Jurkat, Clone E6-1 (cell line): ENCODE measurements around the gene WDCP. TPM values are rescaled to one million over a fixed set of nuclear protein-coding genes. Genes with fewer than 3 reads are reported as not detected.
"Not testable (repeated sequence)": the region's sequence is repeated elsewhere in the genome, so short reads cannot be mapped to it uniquely, and the experiment has no call there.

Experiments
- DNase-seq: peaks from one replicate; pipeline ENCODE4 v3.0.0-alpha.2; 2011; ENCODE audit warnings: low read depth, low spot score
- H3K4me3 ChIP-seq: 2 replicates; pipeline ENCODE4 v1.5.1; 2011; ENCODE audit warnings: mild to moderate bottlenecking, low read length, control low read depth, moderate library complexity
- polyA plus RNA-seq: library from polyadenylated mRNA; unstranded; fragments of >200 nt; gene quantifications from one replicate; pipeline ENCODE4 v1.2.1, GENCODE V29; 2012; ENCODE audit warnings: missing spikeins; ENCODE audit not compliant: insufficient read length, insufficient read depth

Gene WDCP
- polyA plus RNA-seq, result 13.6 TPM

- peak within 1 kb of the TSS; percentile 75 for H3K4me3 ChIP-seq
- peak; percentile 99 for DNase-seq
Measured at GRCh38 chr2:24046930-24047702, at the start of gene WDCP. Gene WDCP (minus strand): TSS chr2:24047391. CDS start chr2:24039494, 7,897 bp downstream.

- DNase-seq, H3K4me3 ChIP-seq: not testable (repeated sequence)
Measured at GRCh38 chr2:24095171-24095677, 48.0 kb upstream of the WDCP start.

GRCh38 chr2:24093270-24093669 is 46.1 kb upstream of the WDCP start:
- not testable (repeated sequence) for DNase-seq, H3K4me3 ChIP-seq

GRCh38 chr2:24088821-24089359 is 41.7 kb upstream of the WDCP start:
- no peak for DNase-seq
- no peak overlapping the region for H3K4me3 ChIP-seq

- no peak overlapping the region for H3K4me3 ChIP-seq
Measured at GRCh38 chr2:24087032-24087431, 39.8 kb upstream of the WDCP start.

GRCh38 chr2:24086241-24086640 is 39.0 kb upstream of the WDCP start:
- no peak for DNase-seq
- H3K4me3 ChIP-seq, result no peak overlapping the region

More at GRCh38 chr2:24087032-24087431, 39.8 kb upstream of the WDCP start:
- no peak for DNase-seq

- H3K4me3 ChIP-seq, result peak overlapping the region; percentile 75; the same call in 1 of the 2 replicates
- DNase-seq, result no peak
Measured at GRCh38 chr2:24085200-24085489, 38.0 kb upstream of the WDCP start.

GRCh38 chr2:24084386-24085199 is 37.4 kb upstream of the WDCP start, which contains the start of gene TP53I3:
Gene TP53I3 (minus strand): TSS chr2:24084834. CDS start chr2:24084326, 508 bp downstream.
- peak; percentile 54 for DNase-seq
- H3K4me3 ChIP-seq, result peak within 1 kb of the TSS; percentile 75

GRCh38 chr2:24083567-24084385 is 36.6 kb upstream of the WDCP start:
- peak; percentile 88 for DNase-seq
- H3K4me3 ChIP-seq, result peak overlapping the region; percentile 75

- H3K4me3 ChIP-seq, result peak overlapping the region; percentile 75
- DNase-seq, result no peak
Measured at GRCh38 chr2:24082787-24083566, 35.8 kb upstream of the WDCP start.

- no peak overlapping the region for H3K4me3 ChIP-seq
- DNase-seq, result no peak
Measured at GRCh38 chr2:24080701-24081100, 33.5 kb upstream of the WDCP start.

- no peak for DNase-seq
Measured at GRCh38 chr2:24077879-24078278, 30.7 kb upstream of the WDCP start.

GRCh38 chr2:24077535-24077877 is 30.3 kb upstream of the WDCP start:
- no peak for DNase-seq
- H3K4me3 ChIP-seq, result no peak overlapping the region

More at GRCh38 chr2:24077879-24078278, 30.7 kb upstream of the WDCP start:
- no peak overlapping the region for H3K4me3 ChIP-seq

GRCh38 chr2:24076849-24077534 is 29.8 kb upstream of the WDCP start:
- DNase-seq, result no peak

GRCh38 chr2:24075915-24076848 is 29.0 kb upstream of the WDCP start, which contains the start of gene SF3B6:
Gene SF3B6 (minus strand): TSS chr2:24076326. CDS start chr2:24076229, 97 bp downstream.
- DNase-seq, result peak; percentile 98
- peak within 1 kb of the TSS; percentile 100 for H3K4me3 ChIP-seq

More at GRCh38 chr2:24076849-24077534, 29.8 kb upstream of the WDCP start:
- peak overlapping the region; percentile 100 for H3K4me3 ChIP-seq

GRCh38 chr2:24075259-24075658 is 28.1 kb upstream of the WDCP start:
- no peak for DNase-seq
- H3K4me3 ChIP-seq, result peak overlapping the region; percentile 100
